Hepatic stellate cell (primary cell): Measurements from ENCODE around the gene IWS1.
"Not testable (repeated sequence)": the region's sequence is repeated elsewhere in the genome, so short reads cannot be mapped to it uniquely, and the experiment has no call there.

Experiments used
- DNase-seq: peaks from one replicate; pipeline ENCODE4 v3.0.0; 2011; ENCODE audit warnings: low spot score

Gene IWS1

GRCh38 chr2:127526132-127527000, at the start of gene IWS1:
Gene IWS1, minus strand, starts transcription at chr2:127526489. Its CDS starts 281 bp downstream, at chr2:127526208.
- DNase-seq, result peak; percentile 96

DNA sequence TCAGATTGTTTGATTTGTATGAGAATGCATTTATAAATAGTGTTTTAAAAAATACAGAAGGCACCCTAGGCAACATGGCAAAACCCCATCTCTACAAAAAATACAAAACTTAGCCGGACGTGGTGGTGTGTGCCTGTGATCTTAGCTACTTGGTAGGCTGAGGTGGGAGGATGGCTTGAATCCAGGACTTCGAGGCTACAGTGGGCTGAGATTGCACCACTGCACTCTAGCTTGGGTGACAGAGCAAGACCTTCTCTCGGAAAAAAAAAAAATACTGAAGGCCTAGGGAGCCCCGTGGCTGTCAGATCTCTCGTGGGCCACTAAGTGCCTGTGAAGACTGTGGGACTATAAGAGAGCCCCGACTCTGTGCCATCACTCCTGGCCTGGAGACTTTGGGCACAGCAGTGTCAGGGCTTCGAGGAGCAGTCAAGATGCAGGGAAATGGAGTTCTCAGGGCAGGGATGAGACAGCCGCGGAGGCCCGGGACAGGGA, 49.7 kb upstream of the IWS1 start:
- no peak for DNase-seq

GRCh38 chr2:127575185-127575765, 49.0 kb upstream of the IWS1 start:
- no peak for DNase-seq

DNA sequence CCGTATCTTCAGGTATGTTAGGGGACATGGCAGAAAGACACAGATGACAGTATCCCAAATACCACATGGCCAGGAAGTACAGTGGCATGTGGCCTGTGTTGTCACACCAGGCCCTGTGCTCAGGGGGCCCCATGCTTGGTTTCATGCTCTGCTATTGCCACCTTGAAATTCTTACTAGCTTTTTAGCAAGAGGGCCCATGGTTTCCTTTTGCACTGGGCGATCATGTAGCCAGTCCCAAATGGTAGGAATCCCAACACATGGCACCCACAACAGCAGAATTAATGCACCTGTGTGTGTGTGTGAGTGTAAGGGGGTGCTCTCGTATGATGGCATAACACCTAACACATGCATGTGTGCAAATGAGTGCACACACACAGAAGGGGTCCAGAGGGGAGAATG, 48.4 kb upstream of the IWS1 start:
- DNase-seq, result no peak

GRCh38 chr2:127573771-127574170, 47.5 kb upstream of the IWS1 start:
- no peak for DNase-seq

DNA sequence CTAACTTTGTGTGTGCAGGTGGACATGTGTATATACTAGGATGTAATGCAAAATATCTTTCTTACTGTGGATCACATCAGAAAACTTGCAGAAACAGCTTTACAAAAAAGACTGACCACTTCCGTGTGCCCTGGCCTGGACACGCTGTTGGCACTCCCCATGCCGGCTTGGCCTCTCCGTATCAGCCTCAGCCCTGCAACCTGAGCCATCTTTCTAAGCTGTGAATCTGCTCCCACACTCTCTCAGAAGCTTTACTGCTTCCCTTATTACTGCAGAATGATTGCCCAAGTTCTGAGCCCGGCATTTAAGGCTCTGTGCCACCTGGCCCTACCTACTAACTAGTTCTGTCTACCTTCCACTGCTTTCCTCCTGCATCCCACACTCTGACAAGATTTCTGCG, 47.0 kb upstream of the IWS1 start:
- no peak for DNase-seq

GRCh38 chr2:127572841-127573240, 46.6 kb upstream of the IWS1 start:
- DNase-seq, result no peak

GRCh38 chr2:127572352-127572751, 46.1 kb upstream of the IWS1 start:
- not testable (repeated sequence) for DNase-seq

GRCh38 chr2:127570282-127571250, 44.3 kb upstream of the IWS1 start:
- no peak for DNase-seq

- DNase-seq, result no peak
Measured at GRCh38 chr2:127569666-127570065, 43.4 kb upstream of the IWS1 start.

- DNase-seq, result no peak
Measured at GRCh38 chr2:127568128-127568527, 41.8 kb upstream of the IWS1 start.

GRCh38 chr2:127567351-127567854, 41.1 kb upstream of the IWS1 start:
- no peak for DNase-seq

- no peak for DNase-seq
Measured at GRCh38 chr2:127566576-127566975, 40.3 kb upstream of the IWS1 start.

DNA sequence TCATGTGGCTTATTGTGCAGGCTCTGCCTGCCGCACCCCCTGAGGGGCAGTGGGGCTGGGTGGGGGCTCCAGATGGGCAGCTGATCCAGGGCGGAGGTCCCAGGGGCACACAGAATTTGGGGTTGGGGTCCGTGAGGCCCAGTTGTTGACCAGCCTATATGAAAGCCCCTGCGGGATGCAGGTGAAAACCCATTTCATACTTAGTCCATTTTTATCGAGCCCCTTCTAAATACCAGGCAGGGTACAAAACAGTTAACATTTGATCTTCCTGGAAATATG, 39.8 kb upstream of the IWS1 start:
- DNase-seq, result no peak

GRCh38 chr2:127565261-127566138, 39.2 kb upstream of the IWS1 start:
- no peak for DNase-seq

DNA sequence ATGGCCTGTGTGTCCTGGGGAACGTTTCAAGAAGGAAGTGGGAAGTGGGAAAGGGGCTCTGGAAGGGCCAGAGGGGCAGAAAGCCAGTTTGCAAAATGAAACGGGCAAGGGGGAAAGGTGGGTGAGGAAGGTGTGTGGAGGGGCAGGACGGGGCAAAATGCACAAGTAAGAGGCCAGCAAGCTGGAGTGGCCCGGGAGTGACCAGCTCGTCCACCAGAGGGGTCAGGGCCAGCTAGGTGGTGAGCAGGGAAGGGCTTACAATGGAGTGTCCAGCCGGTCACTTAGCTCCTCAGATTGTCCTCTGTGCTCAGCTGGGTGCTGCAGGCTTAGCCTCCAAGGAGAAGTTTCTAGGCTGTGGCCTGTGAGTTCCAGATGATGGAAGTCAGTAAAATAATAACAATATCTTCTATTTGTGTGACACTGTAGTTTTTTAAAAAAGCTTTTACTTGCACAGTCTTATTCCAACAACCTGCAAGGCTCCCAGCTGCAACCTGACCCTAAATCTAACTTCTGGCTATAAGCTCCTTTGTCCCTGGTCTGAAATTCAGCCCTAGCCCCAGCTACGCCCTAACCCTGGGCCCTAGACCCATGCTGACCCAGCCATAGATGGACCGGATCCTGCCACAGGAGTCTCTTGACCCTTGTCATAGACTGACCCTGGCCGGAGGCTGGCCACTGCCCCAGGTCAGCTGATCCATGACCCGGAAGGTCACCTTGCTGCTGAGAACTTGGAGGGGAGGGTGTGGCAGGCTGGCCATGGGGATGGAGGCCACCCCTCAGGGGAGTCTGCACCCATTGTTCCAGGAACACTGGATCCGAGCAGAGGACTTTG, 38.4 kb upstream of the IWS1 start:
- DNase-seq, result no peak

DNA sequence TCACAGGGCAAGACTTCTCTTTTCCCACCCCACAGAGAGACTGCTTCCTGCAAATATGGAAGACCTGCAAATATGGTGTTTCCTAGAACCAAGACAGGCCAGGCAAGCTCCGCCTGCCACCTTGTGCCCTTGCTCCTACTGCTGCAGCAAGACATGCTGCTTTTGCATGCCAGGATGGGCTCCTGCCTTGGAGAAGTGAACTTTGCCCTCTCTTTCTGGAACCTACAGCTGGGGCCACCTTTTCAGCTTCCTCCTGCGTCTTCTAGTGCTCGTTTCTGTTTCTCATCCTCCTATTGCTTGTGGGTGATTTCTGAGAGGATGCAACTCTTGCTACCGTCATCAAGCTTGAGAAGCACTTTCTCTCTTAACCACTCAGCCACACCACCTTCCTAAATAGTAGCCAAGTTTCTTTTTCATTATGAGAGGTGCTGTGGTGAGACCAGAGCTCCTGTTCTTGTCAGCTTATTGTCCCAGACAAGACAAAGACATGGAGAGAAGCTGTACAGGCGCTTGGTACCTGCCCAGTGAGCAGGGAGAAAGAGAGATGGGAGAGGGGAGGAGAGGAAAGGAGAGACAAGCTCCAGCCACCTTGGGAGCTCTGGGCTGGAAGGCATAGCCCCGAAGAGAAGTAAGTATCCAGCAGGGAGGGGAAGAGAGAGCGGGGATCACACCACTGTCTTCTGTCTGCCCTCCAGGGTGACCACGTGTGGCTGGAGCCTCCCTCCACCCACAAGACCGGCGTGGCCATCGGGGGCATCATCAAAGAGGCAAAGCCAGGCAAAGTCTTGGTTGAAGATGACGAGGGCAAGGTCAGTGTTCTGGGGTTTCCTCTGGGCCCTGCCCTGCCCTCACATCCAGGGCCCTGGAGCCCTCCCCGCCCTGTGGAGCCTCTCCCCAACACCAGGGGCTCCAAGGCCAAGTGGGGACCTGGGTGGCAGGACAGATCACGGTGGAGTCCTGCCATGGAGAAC, 37.5 kb upstream of the IWS1 start:
- no peak for DNase-seq

DNA sequence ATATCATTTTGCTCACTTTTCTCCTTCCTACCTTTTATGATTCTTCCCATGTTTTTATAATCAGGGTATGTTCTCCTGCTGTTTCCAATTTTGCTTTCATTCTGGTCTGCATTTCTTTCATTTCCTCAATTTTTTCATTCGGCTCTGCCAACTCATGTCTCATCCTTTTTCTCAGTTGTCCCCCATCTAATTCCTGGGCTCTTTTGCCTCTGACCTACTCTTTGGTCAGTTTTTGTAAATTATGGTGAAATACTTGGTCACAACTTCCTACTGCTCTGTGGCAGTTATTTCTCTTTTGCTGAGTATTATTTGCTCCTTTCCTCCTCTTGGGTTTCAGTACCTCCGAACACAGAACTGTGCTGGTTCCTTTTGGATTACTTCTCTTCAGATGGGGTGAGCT, 36.6 kb upstream of the IWS1 start:
- DNase-seq, result no peak

DNA sequence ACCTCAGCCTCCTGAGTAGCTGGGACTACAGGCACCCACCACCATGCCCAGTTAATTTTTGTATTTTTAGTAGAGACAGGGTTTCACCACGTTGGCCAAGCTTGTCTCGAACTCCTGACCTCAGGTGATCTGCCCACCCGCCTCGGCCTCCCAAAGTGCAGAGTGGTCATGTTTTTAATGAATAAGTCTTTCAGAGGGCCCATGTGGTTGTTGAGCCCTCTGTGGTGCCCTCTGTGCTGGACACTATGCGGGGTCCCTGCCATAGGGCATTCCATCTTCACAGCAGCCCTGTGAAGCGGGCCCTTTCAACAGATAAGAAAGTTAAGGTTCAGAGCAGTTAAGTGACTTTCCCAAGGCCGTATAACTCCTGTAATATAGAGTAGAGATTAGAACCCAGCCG, 35.1 kb upstream of the IWS1 start:
- DNase-seq, result no peak
